ENCODE results near the gene DST.

DST gene

DNA sequence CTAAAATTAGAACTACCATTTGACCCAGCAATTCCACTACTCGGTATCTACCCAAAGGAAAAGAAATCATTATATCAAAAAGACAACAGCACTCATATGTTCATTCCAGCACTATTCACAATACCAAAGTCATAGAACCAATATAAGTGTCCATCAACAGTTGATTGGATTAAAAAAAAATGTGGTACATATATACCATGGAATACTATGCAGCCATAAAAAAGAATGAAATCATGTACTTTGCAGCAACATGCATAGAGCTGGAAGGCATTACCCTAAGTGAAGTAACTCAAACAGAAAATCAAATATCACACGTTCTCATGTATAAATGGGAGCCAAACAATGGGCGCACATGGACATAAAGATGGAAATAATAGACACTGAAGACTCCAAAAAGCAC, 163.3 kb downstream of the DST start:
- DNase-seq: no peak

- DNase-seq: no peak
Observed at GRCh38 chr6:56478202-56478601, 164.5 kb downstream of the DST start.

DNA sequence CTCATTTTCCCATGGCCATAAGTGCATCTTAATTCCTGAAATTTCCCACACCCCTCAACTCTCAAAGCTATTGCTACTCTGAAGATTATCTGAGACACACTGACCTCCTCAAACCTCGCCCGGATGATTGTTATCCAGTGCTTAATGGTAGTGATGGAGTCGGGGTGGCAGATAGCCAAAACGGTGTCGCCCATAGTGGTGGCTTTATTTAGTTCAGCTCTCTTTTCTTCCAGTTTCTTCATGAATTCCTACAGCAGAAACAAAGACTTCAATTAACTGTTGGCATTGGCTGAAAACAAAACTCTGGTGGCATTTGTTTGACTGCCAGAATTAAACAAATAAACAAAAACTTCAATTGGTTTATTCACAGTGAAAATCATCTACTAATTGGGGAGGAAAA, 165.4 kb downstream of the DST start:
- DNase-seq: no peak

DNA sequence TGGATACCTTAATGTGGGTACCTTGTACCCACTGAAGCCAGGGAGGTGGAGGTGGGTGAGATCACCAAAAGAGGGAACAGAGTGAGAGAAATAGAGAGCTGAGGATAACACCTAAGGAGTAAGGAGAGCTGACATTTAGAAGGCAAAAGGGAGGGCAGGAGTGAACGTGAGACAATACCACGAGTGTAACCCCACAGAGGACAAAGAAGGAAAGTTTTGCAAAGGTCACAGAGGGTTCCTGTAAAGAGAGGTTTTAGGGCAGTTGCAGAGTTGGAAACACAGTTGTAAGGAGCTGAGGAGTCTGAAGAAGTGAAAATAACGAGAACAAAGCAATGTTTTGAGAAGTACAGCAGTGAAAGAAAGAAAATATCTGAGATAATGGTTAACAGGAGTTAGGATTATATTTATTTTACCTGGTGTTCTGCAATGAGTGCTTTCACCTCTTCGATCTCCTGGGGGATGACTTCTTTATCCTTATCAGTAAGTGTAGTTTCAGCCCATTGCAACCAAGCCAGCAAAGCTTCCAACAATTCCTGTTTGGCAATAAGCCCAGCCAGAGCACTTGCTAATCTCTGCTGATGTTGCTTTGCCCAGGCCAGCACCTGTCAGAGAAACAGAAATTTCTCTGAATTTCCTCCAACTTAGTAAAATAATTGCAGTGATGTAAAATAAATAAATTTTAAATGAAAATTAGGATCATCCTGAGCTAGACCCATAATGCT, 166.8 kb downstream of the DST start:
- DNase-seq: peak; percentile 22

DNA sequence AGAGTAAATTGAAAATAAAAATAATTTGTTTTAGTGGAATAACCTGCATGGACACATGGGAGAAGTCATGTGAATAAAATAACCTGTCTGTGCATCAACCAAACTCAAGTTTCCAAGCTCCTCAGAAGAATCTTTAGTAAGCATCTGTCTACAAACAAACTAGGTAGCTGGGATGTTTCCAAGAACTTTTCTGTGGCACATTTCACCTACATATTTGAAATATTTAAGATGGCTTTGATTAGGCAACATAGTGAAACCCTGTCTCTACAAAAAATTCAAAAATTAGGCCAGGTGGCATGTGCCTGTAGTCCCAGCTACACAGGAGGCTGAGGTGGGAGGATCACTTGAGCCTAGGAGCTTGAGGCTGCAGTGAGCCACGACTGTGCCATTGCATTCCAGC, 168.2 kb downstream of the DST start:
- DNase-seq: no peak

DNA sequence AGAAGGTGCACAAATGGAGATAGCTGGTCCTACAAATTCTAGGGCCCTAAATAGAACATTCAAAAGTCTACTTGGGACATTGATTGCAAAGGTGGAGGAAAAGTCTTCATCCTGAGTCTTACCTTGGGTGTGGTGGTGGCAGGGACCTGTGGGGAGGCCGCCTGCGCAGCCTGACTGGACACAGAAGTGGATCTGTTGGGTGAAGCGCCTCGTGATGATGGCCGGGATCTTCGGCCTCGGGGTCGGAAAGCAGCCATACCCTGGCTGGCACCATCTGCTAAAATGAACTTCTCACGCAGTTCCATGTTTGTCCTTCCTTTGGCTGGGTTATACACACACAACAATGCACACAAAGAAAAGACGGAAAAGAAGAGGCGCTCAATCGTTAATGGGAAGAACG, 179.2 kb downstream of the DST start:
- DNase-seq: no peak

DNA sequence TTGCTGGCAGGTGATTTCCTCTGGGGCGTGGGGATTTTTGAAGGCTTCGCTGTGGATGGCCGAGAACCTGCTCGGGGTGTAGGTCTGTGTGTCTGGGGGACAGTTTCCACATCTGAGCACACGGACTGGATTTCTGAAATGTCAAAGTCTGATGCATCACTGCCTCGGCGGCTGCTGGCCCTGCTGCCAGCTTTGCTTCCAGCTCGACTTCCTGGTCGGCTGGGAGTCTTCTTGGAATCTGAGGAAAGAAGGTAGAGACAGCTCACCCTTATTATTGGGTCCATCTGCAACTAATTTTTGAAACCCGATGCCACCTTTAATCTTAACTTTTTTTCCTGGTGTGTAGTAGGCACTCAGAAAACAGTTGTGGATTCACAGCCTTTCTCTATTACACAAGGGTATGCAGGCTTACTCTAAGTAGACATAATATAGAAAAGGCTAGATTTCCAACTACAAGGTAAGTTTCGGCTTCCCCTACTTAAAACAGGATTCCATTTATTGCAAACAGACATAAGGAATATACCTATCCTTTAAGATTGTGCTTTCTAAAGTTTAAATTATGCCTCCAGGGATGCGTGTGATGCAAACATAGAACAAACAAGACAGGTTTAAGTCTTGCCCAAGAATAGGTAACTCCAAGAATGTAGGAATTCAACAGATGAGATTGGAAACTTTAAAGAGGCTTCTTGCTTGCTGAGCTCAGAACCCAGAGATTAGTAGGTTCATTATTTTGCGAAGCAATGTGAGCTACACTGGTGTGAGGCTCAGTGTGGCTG, 183.5 kb downstream of the DST start:
- no peak for DNase-seq

GRCh38 chr6:56458324-56458884, 184.3 kb downstream of the DST start:
- no peak for DNase-seq

DNA sequence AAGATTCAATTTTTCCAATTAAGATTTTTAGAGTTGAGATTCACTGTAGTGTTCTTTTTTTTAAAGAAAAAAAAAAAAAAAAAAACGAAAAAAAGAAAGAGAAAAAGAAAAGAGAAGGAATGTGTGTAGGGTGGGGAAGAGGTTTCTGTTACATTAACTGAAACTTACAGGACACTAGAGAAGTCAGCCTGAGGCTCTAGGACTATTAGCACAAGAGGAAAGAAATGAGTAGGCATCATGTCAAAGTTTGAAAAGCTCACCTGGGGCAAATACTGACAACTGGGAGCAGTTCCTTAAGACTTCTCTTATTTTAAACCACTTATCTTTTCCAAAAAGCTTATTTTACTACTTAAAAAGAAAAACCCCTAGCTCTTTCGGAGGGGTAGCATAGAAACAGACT, 185.9 kb downstream of the DST start:
- no peak for DNase-seq

DNA sequence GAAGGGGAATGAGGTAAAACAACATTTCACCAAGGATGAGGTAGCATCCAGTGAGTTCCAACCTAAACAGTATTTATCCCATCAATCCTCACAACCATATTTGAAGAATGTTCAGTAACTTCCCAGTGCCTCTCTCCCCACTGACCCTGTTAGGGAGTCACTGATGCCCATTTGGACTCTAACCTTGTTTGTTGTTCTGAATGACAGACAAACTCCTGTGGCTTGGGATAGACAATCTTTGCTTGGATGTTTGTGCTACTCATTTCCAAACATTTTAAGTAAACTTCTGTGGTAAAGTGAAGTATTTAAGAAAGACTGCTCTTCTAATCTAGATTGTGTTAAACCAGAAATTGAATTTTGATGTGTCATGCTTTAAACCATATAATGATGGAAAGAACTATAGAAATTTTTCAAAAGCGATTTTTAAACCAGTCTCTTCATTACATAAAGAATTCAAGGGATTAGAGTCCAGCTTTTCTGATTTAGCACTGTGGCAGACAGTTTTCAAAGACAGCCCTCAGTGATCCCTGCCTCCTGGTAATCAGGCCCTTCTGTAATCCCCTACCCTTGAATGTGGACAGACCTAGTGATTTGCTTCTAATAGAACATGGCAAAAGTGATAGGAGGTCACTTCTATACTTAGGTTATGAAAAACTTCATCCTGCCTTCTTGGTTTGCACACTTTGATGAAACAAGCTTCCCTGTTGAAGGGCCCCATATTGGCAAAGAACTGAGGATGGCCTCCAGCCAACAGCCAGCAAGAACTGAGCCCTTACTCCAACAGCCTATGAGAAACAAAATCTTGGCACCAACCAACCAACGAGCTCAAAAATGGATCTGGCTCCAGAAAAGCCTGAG, 191.6 kb downstream of the DST start:
- DNase-seq: peak; percentile 41

GRCh38 chr6:56450376-56450775, 192.3 kb downstream of the DST start:
- no peak for DNase-seq

DNA sequence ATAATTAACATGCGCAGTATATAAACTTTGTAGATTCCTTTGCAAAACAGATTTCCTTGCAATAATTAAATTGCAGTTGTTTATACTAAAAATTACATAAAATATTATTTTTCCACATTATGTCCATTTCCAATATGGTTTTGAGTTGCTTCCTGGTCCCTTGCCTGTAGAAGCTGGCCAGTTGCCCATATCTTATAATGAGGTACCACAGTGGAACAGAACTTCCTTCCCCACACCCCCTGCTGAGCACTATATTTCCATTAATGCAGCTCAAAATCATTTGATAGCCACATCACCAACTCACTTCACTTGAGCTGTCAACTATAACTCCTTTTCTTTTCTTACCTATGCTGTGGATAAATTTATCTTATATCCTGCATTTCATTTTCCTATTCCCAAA, 194.6 kb downstream of the DST start:
- no peak for DNase-seq

- DNase-seq: no peak
Observed at GRCh38 chr6:56445818-56446217, 196.9 kb downstream of the DST start.

GRCh38 chr6:56444855-56445254, 197.8 kb downstream of the DST start:
- no peak for DNase-seq

DNA sequence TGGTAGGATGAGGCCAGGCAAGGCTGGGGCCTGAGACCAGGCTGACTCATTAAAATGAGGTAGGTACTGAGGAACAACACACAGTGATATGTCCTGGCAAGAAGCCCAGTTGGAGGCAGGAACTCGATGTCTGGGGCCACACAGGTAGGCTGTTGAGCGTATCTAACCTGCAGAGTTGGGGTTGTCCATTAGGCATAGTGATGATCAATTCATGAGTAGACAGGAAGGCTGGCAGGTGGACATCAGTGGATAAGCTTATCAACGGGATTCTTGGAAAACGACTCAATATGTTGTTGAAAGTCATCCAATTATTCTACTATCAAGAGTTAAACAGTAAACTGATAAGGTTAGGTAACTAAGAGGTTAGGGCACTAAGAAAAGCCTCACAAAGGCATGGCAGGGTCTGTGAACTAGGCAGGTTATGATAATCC, 202.1 kb downstream of the DST start:
- no peak for DNase-seq

GRCh38 chr6:56437171-56437900, 205.4 kb downstream of the DST start:
- DNase-seq: no peak

GRCh38 chr6:56435754-56436153, 206.9 kb downstream of the DST start:
- no peak for DNase-seq

- no peak for DNase-seq
Observed at GRCh38 chr6:56435326-56435725, 207.4 kb downstream of the DST start.

DNA sequence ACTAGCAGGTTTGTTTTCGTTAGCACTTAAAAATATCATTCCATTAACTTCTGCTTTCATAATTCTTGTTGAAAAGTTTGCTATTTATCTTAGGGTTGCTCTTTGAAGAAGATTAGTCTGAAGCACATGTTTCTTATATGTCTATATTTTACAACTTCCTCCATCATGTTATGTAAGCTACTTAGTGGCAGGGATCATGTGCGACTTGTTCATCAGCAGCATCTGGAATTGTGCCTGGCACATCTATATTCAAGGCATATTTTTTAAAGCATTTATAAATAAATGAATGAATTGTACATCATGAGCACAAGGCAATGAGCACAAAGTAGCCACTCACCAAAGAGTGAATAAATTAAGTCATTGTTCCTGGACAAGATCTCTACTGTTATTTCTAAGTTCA, 208.1 kb downstream of the DST start:
- no peak for DNase-seq

DNA sequence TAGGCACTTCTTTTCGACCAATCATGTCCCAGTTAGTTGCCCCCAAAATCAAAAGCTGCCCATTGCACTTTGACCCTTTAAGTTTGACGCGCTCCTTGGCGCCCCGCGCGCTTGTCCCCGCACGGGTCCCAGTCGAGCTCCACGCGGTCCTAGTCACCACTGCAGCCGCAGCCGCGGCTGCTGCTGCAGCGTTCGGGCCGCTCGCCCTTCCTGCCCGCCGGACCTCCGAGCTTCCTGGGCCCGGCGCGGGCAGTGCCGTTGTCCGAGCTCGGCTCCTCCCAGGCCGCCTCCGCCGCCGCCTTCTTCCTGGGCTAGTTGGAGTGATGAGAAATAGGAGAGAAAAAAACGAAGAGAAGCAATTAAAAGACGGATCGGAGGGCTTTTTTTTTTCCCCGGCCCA, 209.6 kb downstream of the DST start:
- DNase-seq: no peak

- no peak for DNase-seq
Observed at GRCh38 chr6:56432194-56432593, 210.5 kb downstream of the DST start.

Measured in fibroblast of skin of right biceps (primary cell).